ENCODE results near the gene BSCL2.
"Not testable (repeated sequence)": the region's sequence is repeated elsewhere in the genome, so short reads cannot be mapped to it uniquely, and the experiment has no call there.

BSCL2 gene

GRCh38 chr11:62707277-62707861 is at the start of gene BSCL2, which contains the start of gene GNG3:
TSS of gene BSCL2 (minus strand) at chr11:62707424. CDS start at chr11:62707195, 229 bp downstream.
TSS of gene GNG3 (plus strand) at chr11:62707676. CDS start at chr11:62708296, 620 bp downstream.
- no peak for FAIRE-seq

- FAIRE-seq: no peak
Measured at GRCh38 chr11:62755086-62755615, 47.9 kb upstream of the BSCL2 start.

- FAIRE-seq: peak; percentile 89
Measured at GRCh38 chr11:62753736-62754603, 46.7 kb upstream of the BSCL2 start, which contains the start of gene ZBTB3. TSS of gene ZBTB3 (minus strand) at chr11:62754160. CDS start at chr11:62753664, 496 bp downstream.

- no peak for FAIRE-seq
Measured at GRCh38 chr11:62752994-62753735, 45.9 kb upstream of the BSCL2 start.

GRCh38 chr11:62752177-62752785 is 45.1 kb upstream of the BSCL2 start:
- no peak for FAIRE-seq

- FAIRE-seq: not testable (repeated sequence)
Measured at GRCh38 chr11:62749931-62750330, 42.7 kb upstream of the BSCL2 start.

GRCh38 chr11:62747475-62748160 is 40.4 kb upstream of the BSCL2 start:
- no peak for FAIRE-seq

GRCh38 chr11:62737196-62737595 is 30.0 kb upstream of the BSCL2 start:
- no peak for FAIRE-seq

- FAIRE-seq: no peak
Measured at GRCh38 chr11:62732830-62733229, 25.6 kb upstream of the BSCL2 start.

- FAIRE-seq: not testable (repeated sequence)
Measured at GRCh38 chr11:62730076-62730475, 22.9 kb upstream of the BSCL2 start.

GRCh38 chr11:62728171-62728988 is 21.2 kb upstream of the BSCL2 start, which contains the start of gene TTC9C:
TSS of gene TTC9C (plus strand) at chr11:62728486. CDS start at chr11:62728849, 363 bp downstream.
- FAIRE-seq: peak; percentile 39

- FAIRE-seq: peak; percentile 88
Measured at GRCh38 chr11:62727872-62728170, 20.6 kb upstream of the BSCL2 start.

GRCh38 chr11:62727165-62727871 is 20.1 kb upstream of the BSCL2 start, which contains the start of gene HNRNPUL2:
TSS of gene HNRNPUL2 (minus strand) at chr11:62727457. CDS start at chr11:62727156, 301 bp downstream.
- FAIRE-seq: peak; percentile 86

- no peak for FAIRE-seq
Measured at GRCh38 chr11:62726915-62727164, 19.6 kb upstream of the BSCL2 start.

- no peak for FAIRE-seq
Measured at GRCh38 chr11:62726156-62726914, 19.1 kb upstream of the BSCL2 start.

- FAIRE-seq: no peak
Measured at GRCh38 chr11:62725646-62726045, 18.4 kb upstream of the BSCL2 start.

GRCh38 chr11:62724171-62724570 is 16.9 kb upstream of the BSCL2 start:
- no peak for FAIRE-seq

- no peak for FAIRE-seq
Measured at GRCh38 chr11:62721994-62722393, 14.8 kb upstream of the BSCL2 start.

GRCh38 chr11:62719302-62719978 is 12.2 kb upstream of the BSCL2 start:
- FAIRE-seq: no peak

All from endometrium (tissue), 2 donors.